Thyroid gland (tissue), 4 donors: ENCODE measurements around the gene NDUFAF5. TPM values are rescaled to one million over a fixed set of nuclear protein-coding genes. Genes with fewer than 3 reads are reported as not detected.
A peak's percentile ranks its signal among the peaks of the same experiment; 100 is the strongest.

Source experiments
- DNase-seq, 2 donors: peaks; one replicate each; pipeline ENCODE4 v3.0.0-alpha.2; 2019
- H3K27ac ChIP-seq, 3 donors: fragments of 200-600 bp; sonication (generic); 1 replicate in 2 of 3; 2 replicates in 1 of 3; pipeline ENCODE4 v1.5.1; 2016 to 2019; ENCODE audit warnings: mild to moderate bottlenecking in 1 of 3, moderate library complexity in 1 of 3
- H3K27me3 ChIP-seq: fragments of 200-600 bp; sonication (generic); one replicate; pipeline ENCODE4 v1.5.1; 2019
- H3K36me3 ChIP-seq, 2 donors: fragments of 200-600 bp; sonication (generic); one replicate each; pipeline ENCODE4 v1.5.1; 2016 to 2019
- H3K4me1 ChIP-seq, 2 donors: fragments of 200-600 bp; sonication (generic); one replicate each; pipeline ENCODE4 v1.5.1; 2017 to 2019
- H3K4me3 ChIP-seq, 3 donors: fragments of 200-600 bp; sonication (generic); replicated peaks in 1 of 3; 1 replicate in 2 of 3; 2 replicates in 1 of 3; pipeline ENCODE4 v1.5.1; 2016; ENCODE audit warnings: mild to moderate bottlenecking in 1 of 3
- H3K9me3 ChIP-seq: fragments of 200-600 bp; sonication (generic); one replicate; pipeline ENCODE4 v1.5.1; 2017
- CTCF ChIP-seq, 6 experiments: fragments of 200-600 bp in 3 of 6; fragments of 450-650 bp in 3 of 6; sonication (generic) in 3 of 6; IDR thresholded peaks; one replicate each; pipeline ENCODE4 v1.5.1; 2016 to 2019; ENCODE audit warnings: antibody characterized with exemption in 6 of 6, mild to moderate bottlenecking in 2 of 6, inconsistent platforms in 1 of 6, moderate library complexity in 1 of 6
- POLR2A ChIP-seq, 2 donors: fragments of 450-650 bp; IDR thresholded peaks; one replicate each; pipeline ENCODE4 v1.6.1; 2017; ENCODE audit warnings: antibody characterized with exemption in 2 of 2, mild to moderate bottlenecking in 2 of 2, moderate library complexity in 1 of 2
- WGBS, 2 donors: methylation state at CpG; one replicate each; pipeline ENCODE4 v1.1.5; 2017; 5-methylcytosine and 5-hydroxymethylcytosine counted together
- intact Hi-C: fragments of 100-400 bp; cut with DNase I; formaldehyde crosslinking; loops from one replicate; pipeline ENCODE4 v1.15.1; 2023
- total RNA-seq, 4 donors: library from RNA; depleted of rRNA; stranded (reverse); fragments of >200 nt; gene quantifications; one replicate each; pipeline ENCODE4 v1.2.3, GENCODE V29; 2016

Gene NDUFAF5
- total RNA-seq, 4 donors from 2014 or later = 11.9 to 15.7 (median 14.7) TPM

- intact Hi-C loops = no loop called here
- no peaks in the 10 kb centered on the region for H3K27me3 ChIP-seq
- no peaks in the 10 kb centered on the region for H3K4me1 ChIP-seq
- no peak overlapping the region for H3K27ac ChIP-seq
- WGBS, 2 donors = 89 to 90% methylated on average over 3 of the region's 3 CpGs
- no peak overlapping the region for H3K4me3 ChIP-seq
- TF ChIP-seq CTCF (IDR thresholded peaks at IDR 0.05) = no peak
- TF ChIP-seq POLR2A (IDR thresholded peaks at IDR 0.05) = no peak
- DNase-seq = no peak
- peaks cover 42 to 51% of the 10 kb centered on the region in 2 donors for H3K36me3 ChIP-seq
- no peaks in the 10 kb centered on the region for H3K9me3 ChIP-seq
Measured at GRCh38 chr20:13813910-13814309, 29.1 kb downstream of the NDUFAF5 start.

GRCh38 chr20:13814672-13815071, 29.8 kb downstream of the NDUFAF5 start:
- WGBS, 2 donors = 89 to 95% methylated on average over 4 of the region's 4 CpGs
- Histone ChIP-seq H3K27me3 (no peaks in the 10 kb centered on the region), H3K9me3 (no peaks in the 10 kb centered on the region), H3K4me1 (no peaks in the 10 kb centered on the region), H3K36me3 (peaks cover 35 to 43% of the 10 kb centered on the region in 2 donors), H3K27ac (no peak overlapping the region), H3K4me3 (no peak overlapping the region)
- no peak for DNase-seq
- TF ChIP-seq CTCF (IDR thresholded peaks at IDR 0.05) (no peak), POLR2A (IDR thresholded peaks at IDR 0.05) (no peak)
- intact Hi-C loops = no loop called here

GRCh38 chr20:13816757-13817156, 31.9 kb downstream of the NDUFAF5 start:
- 90 to 92% methylated on average over 3 of the region's 3 CpGs for WGBS, 2 donors
- intact Hi-C loops = no loop called here
- Histone ChIP-seq H3K4me1 (no peaks in the 10 kb centered on the region), H3K27ac (no peak overlapping the region), H3K4me3 (no peak overlapping the region), H3K27me3 (no peaks in the 10 kb centered on the region), H3K9me3 (no peaks in the 10 kb centered on the region), H3K36me3 (peaks cover 15 to 27% of the 10 kb centered on the region in 2 donors)
- no peak for DNase-seq
- no peak for TF ChIP-seq POLR2A (IDR thresholded peaks at IDR 0.05)
- TF ChIP-seq CTCF (IDR thresholded peaks at IDR 0.05) = no peak

GRCh38 chr20:13817342-13817741, 32.5 kb downstream of the NDUFAF5 start:
- no peak for TF ChIP-seq CTCF (IDR thresholded peaks at IDR 0.05)
- no peak for TF ChIP-seq POLR2A (IDR thresholded peaks at IDR 0.05)
- no peaks in the 10 kb centered on the region for H3K27me3 ChIP-seq
- intact Hi-C loops = no loop called here
- no peaks in the 10 kb centered on the region for H3K9me3 ChIP-seq
- H3K27ac ChIP-seq = no peak overlapping the region
- no peak for DNase-seq
- peaks cover 10 to 22% of the 10 kb centered on the region in 2 donors for H3K36me3 ChIP-seq
- H3K4me1 ChIP-seq = no peaks in the 10 kb centered on the region
- no peak overlapping the region for H3K4me3 ChIP-seq

DNA sequence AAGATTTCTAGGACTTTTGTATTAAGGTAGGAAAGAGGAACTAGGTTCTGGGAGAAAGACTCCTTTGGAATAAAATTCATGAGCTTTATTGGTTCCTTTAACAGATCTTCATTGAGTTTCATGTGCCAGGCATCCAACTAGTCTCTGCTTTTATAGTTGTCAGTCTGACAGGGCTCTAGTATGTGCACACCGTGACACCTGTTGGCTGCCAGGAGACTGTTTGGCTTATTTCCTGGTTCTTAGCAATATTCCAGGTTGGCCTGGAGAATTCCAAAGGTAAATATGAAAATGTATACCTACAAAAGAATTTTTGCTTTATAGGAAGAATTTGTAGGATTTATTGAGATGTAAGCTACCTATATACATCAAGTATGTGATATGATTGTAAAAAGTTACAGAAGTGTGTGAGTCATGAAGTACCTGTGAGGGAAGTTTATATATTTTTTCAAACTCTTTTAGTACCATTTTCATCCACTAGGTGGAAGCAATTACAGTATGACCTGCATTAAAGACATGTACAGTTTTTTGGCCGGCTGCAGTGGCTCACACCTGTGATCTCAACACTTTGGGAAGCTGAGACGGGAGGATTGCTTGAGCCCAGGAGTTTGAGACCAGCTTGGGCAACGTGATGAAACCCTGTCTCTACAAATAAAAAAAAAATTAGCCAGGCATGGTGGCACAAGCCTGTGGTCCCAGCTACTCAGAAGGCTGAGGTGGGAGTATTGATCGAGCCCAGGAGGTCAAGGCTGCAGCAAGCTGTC, 35.2 kb downstream of the NDUFAF5 start:
- intact Hi-C loops = loop anchor here (5.0 kb wide), 1 partner anchor 237 kb away; no protein-coding TSS in a partner anchor
- no peak overlapping the region for H3K4me3 ChIP-seq
- DNase-seq = peak; percentile 54 to 71
- H3K27me3 ChIP-seq = no peaks in the 10 kb centered on the region
- no peaks in the 10 kb centered on the region for H3K9me3 ChIP-seq
- H3K4me1 ChIP-seq = no peaks in the 10 kb centered on the region
- WGBS, 2 donors = 32% methylated on average over 5 of the region's 5 CpGs
- H3K27ac ChIP-seq = peak overlapping the region in 2 of 3 donors; percentile 1 to 25
- TF ChIP-seq CTCF (IDR thresholded peaks at IDR 0.05) (peak; percentile 48 to 74 (median 72)), POLR2A (IDR thresholded peaks at IDR 0.05) (no peak)
- peaks cover 0 to 6% of the 10 kb centered on the region in 2 donors for H3K36me3 ChIP-seq
